Adrenal gland (tissue), 12 donors: ENCODE data around the gene GGTA1. TPM values are rescaled to one million over a fixed set of nuclear protein-coding genes. Genes with fewer than 3 reads are reported as not detected.
A peak's percentile ranks its signal among the peaks of the same experiment; 100 is the strongest.

Experiments used
- DNase-seq, 7 donors: peaks; one replicate each; pipeline ENCODE4 v3.0.0-alpha.2; 2019 to 2020
- H3K27ac ChIP-seq, 5 donors: fragments of 200-600 bp; sonication (generic) in 4 of 5; 1 replicate in 3 of 5; 2 replicates in 2 of 5; pipeline versions ENCODE4 v1.5.1 to v1.8.0; 2016 to 2020; ENCODE audit warnings: mild to moderate bottlenecking in 1 of 5
- H3K27me3 ChIP-seq: fragments of 200-600 bp; 2 replicates; pipeline ENCODE4 v1.8.0; 2021
- H3K36me3 ChIP-seq, 2 donors: fragments of 200-600 bp; replicated peaks in 1 of 2; 1 replicate in 1 of 2; 2 replicates in 1 of 2; pipeline versions ENCODE4 v1.5.1 to v1.8.0; 2018 to 2022
- H3K4me1 ChIP-seq, 2 donors: fragments of 200-600 bp; replicated peaks in 1 of 2; 1 replicate in 1 of 2; 2 replicates in 1 of 2; pipeline versions ENCODE4 v1.5.1 to v1.8.0; 2018 to 2021
- H3K4me3 ChIP-seq, 4 donors: fragments of 200-600 bp; sonication (generic) in 3 of 4; one replicate each; pipeline ENCODE4 v1.5.1; 2016 to 2018
- H3K9me3 ChIP-seq, 3 donors: fragments of 200-600 bp; sonication (generic) in 1 of 3; replicated peaks in 1 of 3; 1 replicate in 2 of 3; 2 replicates in 1 of 3; pipeline versions ENCODE4 v1.5.1 to v1.8.0; 2016 to 2021
- POLR2A ChIP-seq, 2 donors: fragments of 450-650 bp; IDR thresholded peaks; one replicate each; pipeline ENCODE4 v1.6.1; 2017; ENCODE audit warnings: antibody characterized with exemption in 2 of 2, mild to moderate bottlenecking in 2 of 2, moderate library complexity in 1 of 2
- WGBS, 4 donors: extraction: QIAGEN DNeasy Blood & Tissue Kit in 2 of 4; methylation state at CpG; one replicate each; pipeline versions ENCODE4 v1.1.5 to v1.1.7; 2013 to 2017; 5-methylcytosine and 5-hydroxymethylcytosine counted together
- intact Hi-C, 2 donors: fragments of 100-400 bp; cut with DNase I; formaldehyde crosslinking; loops; one replicate each; pipeline versions ENCODE4 v1.14.1 to v1.15.0; 2022 to 2023
- polyA plus RNA-seq, 3 donors: library from polyadenylated mRNA; stranded (reverse); fragments of 200-250 nt in 2 of 3; fragments of 350-450 nt in 1 of 3; fragmentation: Illumina TruSeq in 1 of 3; extraction: RNeasy Lipid Tissue Mini Kit (QIAGEN cat#74804) in 1 of 3; gene quantifications; one replicate each; pipeline ENCODE4 v1.2.3, GENCODE V29; 2013 to 2014
- total RNA-seq, 9 donors: library from RNA; depleted of rRNA in 4 of 9; stranded (reverse); fragments of >200 nt in 4 of 9; fragments of 120-200 nt in 1 of 9; fragmentation: NEBNext Ultra II Directional in 1 of 9; extraction: Animal tissue kit (Norgen Biotek cat#: 25700) in 1 of 9; gene quantifications; one replicate each; pipeline versions ENCODE4 v1.1.0 to v1.2.4, GENCODE V29; 2013 to 2023
- TF ChIP-seq, protein P1 (sequence below), 6 experiments: fragments of 450-650 bp in 4 of 6; fragments of 200-600 bp in 2 of 6; sonication (generic) in 1 of 6; IDR thresholded peaks; 1 replicate in 5 of 6; 2 replicates in 1 of 6; pipeline versions ENCODE4 v1.5.1 to v1.8.0; 2016 to 2021; ENCODE audit warnings: antibody characterized with exemption in 6 of 6, mild to moderate bottlenecking in 2 of 6, moderate library complexity in 1 of 6
- donor health status: healthy with polysubstance abuse.
- donor health status: Bipolar disorder and iron deficiency.
- donor health status: DM: yes; HTN: yes; CAD: no.
- donor health status: DM: no; HTN: no; CAD: no.
- donor health status: DM: no; HTN: no; CAD: no.
- donor health status: DM: yes; HTN: yes; CAD: no.

GGTA1 gene
- total and polyA plus RNA-seq, 12 donors, result 1.5 to 34.1 (median 8.7) TPM

DNA sequence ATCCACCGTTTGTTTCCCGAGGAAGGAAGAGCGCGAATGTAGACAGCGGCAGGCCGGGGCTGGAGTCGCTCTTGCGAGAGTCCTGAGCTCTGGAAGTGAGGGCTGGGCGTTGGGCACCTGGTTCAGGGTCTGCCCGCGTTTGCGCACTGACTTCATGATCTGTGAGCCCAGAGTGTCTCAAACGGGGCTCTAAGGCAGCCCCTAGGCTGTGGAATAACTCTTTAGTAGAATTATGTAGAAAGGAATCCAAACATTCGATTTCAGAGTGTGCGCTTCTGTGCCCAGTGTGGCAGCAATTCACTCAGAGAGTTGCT lies 478 bp upstream of the GGTA1 start:
- 8 to 32% (median 11%) methylated on average over 4 to 15 of the region's 15 CpGs for WGBS, 4 donors
- TF ChIP-seq, protein P1, sequence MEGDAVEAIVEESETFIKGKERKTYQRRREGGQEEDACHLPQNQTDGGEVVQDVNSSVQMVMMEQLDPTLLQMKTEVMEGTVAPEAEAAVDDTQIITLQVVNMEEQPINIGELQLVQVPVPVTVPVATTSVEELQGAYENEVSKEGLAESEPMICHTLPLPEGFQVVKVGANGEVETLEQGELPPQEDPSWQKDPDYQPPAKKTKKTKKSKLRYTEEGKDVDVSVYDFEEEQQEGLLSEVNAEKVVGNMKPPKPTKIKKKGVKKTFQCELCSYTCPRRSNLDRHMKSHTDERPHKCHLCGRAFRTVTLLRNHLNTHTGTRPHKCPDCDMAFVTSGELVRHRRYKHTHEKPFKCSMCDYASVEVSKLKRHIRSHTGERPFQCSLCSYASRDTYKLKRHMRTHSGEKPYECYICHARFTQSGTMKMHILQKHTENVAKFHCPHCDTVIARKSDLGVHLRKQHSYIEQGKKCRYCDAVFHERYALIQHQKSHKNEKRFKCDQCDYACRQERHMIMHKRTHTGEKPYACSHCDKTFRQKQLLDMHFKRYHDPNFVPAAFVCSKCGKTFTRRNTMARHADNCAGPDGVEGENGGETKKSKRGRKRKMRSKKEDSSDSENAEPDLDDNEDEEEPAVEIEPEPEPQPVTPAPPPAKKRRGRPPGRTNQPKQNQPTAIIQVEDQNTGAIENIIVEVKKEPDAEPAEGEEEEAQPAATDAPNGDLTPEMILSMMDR (IDR thresholded peaks at IDR 0.05), result no peak
- no peak for TF ChIP-seq POLR2A (IDR thresholded peaks at IDR 0.05)
- peak overlapping the region in 4 of 5 donors; percentile 1 to 78 (median 72) for H3K27ac ChIP-seq
- intact Hi-C loops, result no loop called here
- no peaks in the 10 kb centered on the region for H3K27me3 ChIP-seq
- H3K36me3 ChIP-seq, result no peaks in the 10 kb centered on the region
- no peak for DNase-seq
- H3K4me1 ChIP-seq, result peaks cover 19 to 25% of the 10 kb centered on the region in 2 donors
- peak overlapping the region in 2 of 4 donors; percentile 53 to 56 for H3K4me3 ChIP-seq
- H3K9me3 ChIP-seq, result no peaks in the 10 kb centered on the region

DNA sequence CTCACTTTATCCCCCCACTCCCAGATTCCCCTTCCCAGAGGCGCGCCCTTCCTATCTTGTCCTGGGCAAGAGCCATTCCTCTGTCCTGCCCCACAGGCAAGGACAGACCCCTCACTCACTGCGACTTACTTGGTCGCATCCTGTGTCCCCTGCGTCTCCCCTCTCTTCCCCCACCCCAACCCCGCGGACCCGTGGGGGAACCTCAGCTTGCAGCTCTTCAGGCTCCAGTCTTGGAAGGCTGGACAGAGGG lies 542 bp downstream of the GGTA1 start:
- intact Hi-C loops, result loop anchor here in 1 of 2 donors (5.0 kb wide), 1 partner anchor 37 kb away; no protein-coding TSS in a partner anchor
- Histone ChIP-seq H3K4me1 (peaks cover 19 to 25% of the 10 kb centered on the region in 2 donors), H3K36me3 (no peaks in the 10 kb centered on the region), H3K27ac (peak overlapping the region in 4 of 5 donors; percentile 1 to 78 (median 72)), H3K27me3 (no peaks in the 10 kb centered on the region), H3K4me3 (peak overlapping the region in 3 of 4 donors; percentile 32 to 56 (median 53)), H3K9me3 (no peaks in the 10 kb centered on the region)
- 2 to 3% (median 3%) methylated on average over 8 of the region's 8 CpGs for WGBS, 4 donors
- TF ChIP-seq, protein P1 (IDR thresholded peaks at IDR 0.05), result no peak
- no peak for TF ChIP-seq POLR2A (IDR thresholded peaks at IDR 0.05)
- no peak for DNase-seq

DNA sequence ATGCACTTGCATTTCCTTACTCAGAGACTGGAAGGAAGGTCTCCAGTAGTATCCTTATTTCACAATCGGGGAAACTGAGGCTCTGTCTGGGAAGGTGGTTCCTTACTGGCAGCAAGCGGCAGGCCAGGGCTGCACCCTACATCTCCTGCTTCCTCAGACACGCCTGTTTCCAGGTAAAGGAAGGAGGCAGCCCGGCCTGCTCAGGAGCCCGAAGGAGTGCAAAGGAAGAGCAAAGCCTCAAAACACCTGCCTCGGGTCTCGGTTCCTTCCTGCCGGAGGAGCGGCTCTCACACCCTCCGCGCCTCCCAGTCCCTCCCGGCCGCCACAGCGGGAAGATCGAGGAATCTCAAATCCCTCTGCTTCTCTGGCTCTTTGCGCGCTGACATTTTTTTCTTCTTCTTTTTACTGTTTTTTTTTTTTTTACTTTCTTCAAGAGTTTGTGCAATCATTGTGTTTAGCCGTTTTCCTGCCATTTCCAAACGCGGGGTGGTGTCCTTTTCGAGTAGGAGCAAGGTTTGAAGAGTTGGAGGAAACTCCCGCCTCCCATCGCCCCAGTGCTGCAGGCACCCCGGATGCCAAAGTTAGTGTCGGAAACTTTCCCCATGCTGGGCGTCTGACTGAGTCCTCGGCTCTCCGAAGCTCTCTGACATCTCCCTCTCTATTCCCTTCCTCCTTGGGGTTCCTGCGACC lies 1.0 kb downstream of the GGTA1 start:
- H3K27ac ChIP-seq, result peak overlapping the region in 3 of 5 donors; percentile 71 to 78 (median 73)
- 1% methylated on average over 28 to 29 of the region's 29 CpGs for WGBS, 4 donors
- H3K36me3 ChIP-seq, result no peaks in the 10 kb centered on the region
- H3K9me3 ChIP-seq, result no peaks in the 10 kb centered on the region
- H3K27me3 ChIP-seq, result no peaks in the 10 kb centered on the region
- H3K4me1 ChIP-seq, result peaks cover 19 to 25% of the 10 kb centered on the region in 2 donors
- DNase-seq, result peak; percentile 25 to 64 (median 46)
- H3K4me3 ChIP-seq, result peak overlapping the region in 2 of 4 donors; percentile 53 to 56
- intact Hi-C loops, result loop anchor here in 1 of 2 donors (5.0 kb wide), 1 partner anchor 36 kb away; no protein-coding TSS in a partner anchor
- no peak for TF ChIP-seq POLR2A (IDR thresholded peaks at IDR 0.05)
- TF ChIP-seq, protein P1 (IDR thresholded peaks at IDR 0.05), result peak in 2 of 6 experiments; percentile 2 to 17

DNA sequence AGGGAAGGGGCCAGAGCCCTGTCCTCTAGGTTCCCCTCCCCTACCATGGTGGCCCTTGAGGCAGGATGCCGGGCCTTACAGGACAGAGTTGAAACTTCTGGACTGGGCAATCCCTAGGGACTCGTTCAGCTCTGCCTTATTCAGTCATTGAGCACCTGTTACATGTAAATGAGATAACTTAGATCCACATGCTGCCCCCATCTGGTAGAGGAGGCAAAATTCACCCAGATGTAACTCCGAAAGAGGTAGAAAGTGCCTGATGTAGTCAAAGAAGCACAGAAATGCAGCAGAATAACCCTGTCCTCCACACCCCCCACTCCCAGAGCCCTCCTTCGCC lies 1.5 kb downstream of the GGTA1 start:
- Histone ChIP-seq H3K27me3 (no peaks in the 10 kb centered on the region), H3K4me3 (peak overlapping the region in 2 of 4 donors; percentile 53 to 56), H3K9me3 (no peaks in the 10 kb centered on the region), H3K27ac (peak overlapping the region in 1 of 5 donors; percentile 26), H3K4me1 (peaks cover 19 to 25% of the 10 kb centered on the region in 2 donors), H3K36me3 (no peaks in the 10 kb centered on the region)
- intact Hi-C loops, result loop anchor here in 1 of 2 donors (5.0 kb wide), 1 partner anchor 36 kb away; no protein-coding TSS in a partner anchor
- TF ChIP-seq, protein P1 (IDR thresholded peaks at IDR 0.05), result peak; percentile 59 to 63 (median 60)
- TF ChIP-seq POLR2A (IDR thresholded peaks at IDR 0.05), result no peak
- peak; percentile 69 to 87 (median 74) for DNase-seq
- 0 to 4% (median 1%) methylated on average over 4 of the region's 4 CpGs for WGBS, 4 donors
